ENCODE data around the gene PIRT.

Gene PIRT

DNA sequence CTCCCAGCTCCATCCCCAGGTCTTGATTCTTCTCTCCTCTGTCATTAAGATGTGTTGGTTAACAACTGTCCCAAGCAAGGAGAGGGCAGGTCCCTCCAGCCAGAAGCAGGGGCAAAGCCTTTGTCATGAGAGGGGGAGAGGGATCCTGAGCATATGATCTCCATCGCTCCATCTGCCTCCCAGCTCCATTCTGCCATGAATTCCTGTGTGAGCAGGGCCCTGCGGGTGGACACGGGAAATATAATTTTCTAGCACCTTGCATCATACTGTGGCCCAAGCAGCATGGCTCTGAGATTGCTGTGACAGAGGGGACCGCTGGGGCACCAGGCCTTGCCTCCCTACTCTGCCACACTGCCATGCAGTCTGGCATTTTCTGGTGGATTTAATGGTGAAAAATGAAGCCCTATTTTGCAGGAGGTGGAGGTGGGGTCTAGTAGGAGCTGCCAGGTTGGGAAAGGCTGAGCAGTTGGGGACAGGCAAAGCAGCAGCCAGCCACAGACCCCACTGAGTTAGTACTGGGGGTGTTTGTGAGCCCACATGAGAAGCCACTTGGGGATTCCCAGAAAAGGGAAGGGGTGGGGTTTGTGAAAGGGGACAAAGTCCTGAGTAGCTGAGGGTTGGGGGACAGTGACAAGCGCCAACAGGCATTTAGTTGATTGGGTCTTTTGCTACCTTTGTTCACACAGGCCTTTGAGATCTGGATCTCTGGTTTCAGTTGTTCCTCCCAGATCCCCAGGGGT lies 50.4 kb downstream of the PIRT start:
- TF ChIP-seq, protein P1, sequence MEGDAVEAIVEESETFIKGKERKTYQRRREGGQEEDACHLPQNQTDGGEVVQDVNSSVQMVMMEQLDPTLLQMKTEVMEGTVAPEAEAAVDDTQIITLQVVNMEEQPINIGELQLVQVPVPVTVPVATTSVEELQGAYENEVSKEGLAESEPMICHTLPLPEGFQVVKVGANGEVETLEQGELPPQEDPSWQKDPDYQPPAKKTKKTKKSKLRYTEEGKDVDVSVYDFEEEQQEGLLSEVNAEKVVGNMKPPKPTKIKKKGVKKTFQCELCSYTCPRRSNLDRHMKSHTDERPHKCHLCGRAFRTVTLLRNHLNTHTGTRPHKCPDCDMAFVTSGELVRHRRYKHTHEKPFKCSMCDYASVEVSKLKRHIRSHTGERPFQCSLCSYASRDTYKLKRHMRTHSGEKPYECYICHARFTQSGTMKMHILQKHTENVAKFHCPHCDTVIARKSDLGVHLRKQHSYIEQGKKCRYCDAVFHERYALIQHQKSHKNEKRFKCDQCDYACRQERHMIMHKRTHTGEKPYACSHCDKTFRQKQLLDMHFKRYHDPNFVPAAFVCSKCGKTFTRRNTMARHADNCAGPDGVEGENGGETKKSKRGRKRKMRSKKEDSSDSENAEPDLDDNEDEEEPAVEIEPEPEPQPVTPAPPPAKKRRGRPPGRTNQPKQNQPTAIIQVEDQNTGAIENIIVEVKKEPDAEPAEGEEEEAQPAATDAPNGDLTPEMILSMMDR (IDR thresholded peaks at IDR 0.05; ENCODE audit: low read depth, low read length), result no peak
- DNase-seq (ENCODE audit: extremely low read depth, low read depth), result no peak

GRCh38 chr17:10785295-10785694 lies 52.6 kb downstream of the PIRT start:
- DNase-seq (ENCODE audit: extremely low read depth, low read depth), result no peak
- TF ChIP-seq, protein P1 (IDR thresholded peaks at IDR 0.05; ENCODE audit: low read depth, low read length), result no peak

GRCh38 chr17:10779609-10780008 lies 58.3 kb downstream of the PIRT start:
- no peak for DNase-seq (ENCODE audit: extremely low read depth, low read depth)
- TF ChIP-seq, protein P1 (IDR thresholded peaks at IDR 0.05; ENCODE audit: low read depth, low read length), result no peak

DNA sequence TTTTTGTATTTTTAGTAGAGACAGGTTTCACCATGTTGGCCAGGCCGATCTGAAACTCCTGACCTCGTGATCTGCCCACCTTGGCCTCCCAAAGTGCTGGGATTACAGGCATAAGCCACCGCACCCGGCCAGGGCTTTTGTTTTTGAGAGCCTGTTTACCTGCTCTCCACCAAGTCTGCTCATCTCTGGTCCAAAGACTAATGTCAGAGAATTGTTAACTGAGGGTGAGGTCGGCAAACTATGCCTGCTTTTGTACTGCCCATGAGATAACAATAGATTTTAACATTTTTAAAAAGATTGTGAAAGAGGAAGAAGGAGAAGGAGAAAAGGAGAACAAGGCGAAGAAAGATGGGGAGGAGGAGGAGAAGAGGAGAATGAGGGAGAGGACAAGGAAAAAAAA lies 60.0 kb downstream of the PIRT start:
- TF ChIP-seq, protein P1 (IDR thresholded peaks at IDR 0.05; ENCODE audit: low read depth, low read length), result no peak
- DNase-seq (ENCODE audit: extremely low read depth, low read depth), result no peak

GRCh38 chr17:10777131-10777807 lies 60.6 kb downstream of the PIRT start:
- TF ChIP-seq, protein P1 (IDR thresholded peaks at IDR 0.05; ENCODE audit: low read depth, low read length), result no peak
- DNase-seq (ENCODE audit: extremely low read depth, low read depth), result no peak

GRCh38 chr17:10776381-10776780 lies 61.5 kb downstream of the PIRT start:
- TF ChIP-seq, protein P1 (IDR thresholded peaks at IDR 0.05; ENCODE audit: low read depth, low read length), result no peak
- DNase-seq (ENCODE audit: extremely low read depth, low read depth), result no peak

DNA sequence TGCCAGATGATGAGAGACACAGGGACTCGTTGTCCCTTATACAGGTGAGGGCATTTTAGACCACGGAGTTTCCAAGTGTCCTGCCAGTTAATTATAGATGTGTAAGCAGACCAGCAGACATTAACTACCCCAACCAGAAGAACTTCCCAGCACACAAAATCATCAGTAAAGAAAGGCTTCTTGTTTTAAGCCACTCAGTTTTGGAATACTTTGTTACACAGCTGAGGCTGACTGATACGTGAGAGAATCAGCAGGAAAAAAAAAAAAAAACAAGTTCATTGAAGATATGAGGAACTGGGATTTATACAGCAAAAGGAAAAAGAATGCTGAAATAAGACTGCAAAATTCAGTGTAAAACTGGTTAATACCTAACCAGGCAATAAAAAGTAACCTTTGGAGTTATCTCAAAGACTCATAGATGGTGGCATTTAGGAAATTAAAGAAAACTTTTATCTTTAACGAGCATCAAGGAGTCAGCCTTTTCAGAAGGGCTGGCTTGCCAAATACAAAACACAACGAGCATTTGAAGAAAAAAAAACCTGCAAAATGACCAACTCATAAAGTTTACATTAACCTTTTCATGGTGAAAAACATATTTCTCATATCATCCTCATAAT lies 62.0 kb downstream of the PIRT start:
- DNase-seq (ENCODE audit: extremely low read depth, low read depth), result no peak
- TF ChIP-seq, protein P1 (IDR thresholded peaks at IDR 0.05; ENCODE audit: low read depth, low read length), result no peak

Data from AG09319 (cell line).